NCI-H526 (cell line): ENCODE data around the gene FBXL17.
"Not testable (repeated sequence)": the region's sequence is repeated elsewhere in the genome, so short reads cannot be mapped to it uniquely, and the experiment has no call there.

Experiments
- DNase-seq, 2 experiments: peaks; one replicate each; lab custom pipeline; 2025; lab: John Stamatoyannopoulos, UW

Gene FBXL17

GRCh38 chr5:108381954-108382783 is at the start of gene FBXL17:
FBXL17 (minus strand) TSS chr5:108382098.
- DNase-seq, result peak; percentile 77 to 89

GRCh38 chr5:108430931-108431608 is 49.2 kb upstream of the FBXL17 start:
- DNase-seq, result no peak

GRCh38 chr5:108421713-108422112 is 39.8 kb upstream of the FBXL17 start:
- DNase-seq, result no peak

- DNase-seq, result no peak
Observed at GRCh38 chr5:108420755-108421154, 38.9 kb upstream of the FBXL17 start.

GRCh38 chr5:108420158-108420557 is 38.3 kb upstream of the FBXL17 start:
- DNase-seq, result peak; percentile 59 to 73

- no peak for DNase-seq
Observed at GRCh38 chr5:108418197-108418596, 36.3 kb upstream of the FBXL17 start.

GRCh38 chr5:108417166-108417670 is 35.3 kb upstream of the FBXL17 start:
- DNase-seq, result no peak

GRCh38 chr5:108415726-108416125 is 33.8 kb upstream of the FBXL17 start:
- DNase-seq, result no peak

- no peak for DNase-seq
Observed at GRCh38 chr5:108409786-108410185, 27.9 kb upstream of the FBXL17 start.

GRCh38 chr5:108405201-108405600 is 23.3 kb upstream of the FBXL17 start:
- DNase-seq, result not testable (repeated sequence)

GRCh38 chr5:108398964-108399363 is 17.1 kb upstream of the FBXL17 start:
- no peak for DNase-seq

GRCh38 chr5:108396837-108397236 is 14.9 kb upstream of the FBXL17 start:
- not testable (repeated sequence) for DNase-seq

GRCh38 chr5:108387758-108388157 is 5.9 kb upstream of the FBXL17 start:
- DNase-seq, result peak; percentile 35 to 41

- no peak for DNase-seq
Observed at GRCh38 chr5:108386345-108387061, 4.6 kb upstream of the FBXL17 start.

- no peak for DNase-seq
Observed at GRCh38 chr5:108384741-108385140, 2.8 kb upstream of the FBXL17 start.

GRCh38 chr5:108382784-108383330 is 959 bp upstream of the FBXL17 start:
- DNase-seq, result peak in 1 of 2 experiments; percentile 26

- DNase-seq, result peak; percentile 25 to 71
Observed at GRCh38 chr5:108381350-108381953, 446 bp downstream of the FBXL17 start.

- peak in 1 of 2 experiments; percentile 35 for DNase-seq
Observed at GRCh38 chr5:108380531-108381349, 1.2 kb downstream of the FBXL17 start.

- DNase-seq, result no peak
Observed at GRCh38 chr5:108379722-108380530, 2.0 kb downstream of the FBXL17 start.

- DNase-seq, result no peak
Observed at GRCh38 chr5:108375768-108376167, 6.1 kb downstream of the FBXL17 start.
